ENCODE measurements around the gene ATP2B3.
A peak's percentile ranks its signal among the peaks of the same experiment; 100 is the strongest.

ATP2B3 gene

DNA sequence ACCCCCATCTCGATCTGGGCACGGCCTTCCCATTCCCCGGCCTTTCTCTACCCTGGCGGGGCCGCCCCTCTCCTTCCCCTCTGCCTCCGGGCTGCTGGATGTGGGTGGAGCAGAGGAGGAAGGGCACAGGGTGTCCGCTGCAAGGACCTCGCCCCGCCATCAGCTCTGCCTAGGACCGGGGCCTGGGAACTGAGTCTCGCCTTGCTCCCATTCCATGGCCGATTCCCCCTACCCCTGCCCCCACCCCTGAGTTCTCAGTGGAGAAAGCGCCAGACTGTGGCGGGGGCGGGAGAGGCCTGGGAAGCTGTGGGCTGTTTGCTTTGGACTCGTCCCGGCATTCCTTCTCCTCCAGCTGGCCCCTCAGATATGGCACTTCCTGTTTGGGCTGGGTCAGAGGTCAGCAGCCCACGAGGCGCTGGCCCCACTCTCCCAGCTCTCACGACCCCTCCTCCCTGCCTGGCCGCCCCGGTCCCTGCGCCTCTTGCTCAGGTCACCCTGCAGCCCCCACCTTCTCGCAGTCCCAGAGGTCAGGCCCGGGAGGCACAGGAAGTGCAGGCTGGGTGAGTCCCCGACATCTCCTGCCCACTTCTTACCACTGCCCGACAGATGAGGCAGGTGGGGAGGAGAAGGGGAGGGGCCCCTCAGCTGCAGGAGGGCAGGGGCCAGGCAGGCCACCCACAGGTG, 29.1 kb upstream of the ATP2B3 start:
- Histone ChIP-seq H3K27me3 (no peaks in the 10 kb centered on the region), H3K4me1 (peaks cover 8 to 96% (median 71%) of the 10 kb centered on the region in 4 donors), H3K36me3 (no peaks in the 10 kb centered on the region), H3K27ac (peak overlapping the region; percentile 80 to 88), H3K9me3 (no peaks in the 10 kb centered on the region), H3K4me3 (peak overlapping the region; percentile 18 to 22)
- intact Hi-C loops (cut with DNase I; ENCODE audit: low total_unique reads), result no loop called here
- TF ChIP-seq, protein P1, sequence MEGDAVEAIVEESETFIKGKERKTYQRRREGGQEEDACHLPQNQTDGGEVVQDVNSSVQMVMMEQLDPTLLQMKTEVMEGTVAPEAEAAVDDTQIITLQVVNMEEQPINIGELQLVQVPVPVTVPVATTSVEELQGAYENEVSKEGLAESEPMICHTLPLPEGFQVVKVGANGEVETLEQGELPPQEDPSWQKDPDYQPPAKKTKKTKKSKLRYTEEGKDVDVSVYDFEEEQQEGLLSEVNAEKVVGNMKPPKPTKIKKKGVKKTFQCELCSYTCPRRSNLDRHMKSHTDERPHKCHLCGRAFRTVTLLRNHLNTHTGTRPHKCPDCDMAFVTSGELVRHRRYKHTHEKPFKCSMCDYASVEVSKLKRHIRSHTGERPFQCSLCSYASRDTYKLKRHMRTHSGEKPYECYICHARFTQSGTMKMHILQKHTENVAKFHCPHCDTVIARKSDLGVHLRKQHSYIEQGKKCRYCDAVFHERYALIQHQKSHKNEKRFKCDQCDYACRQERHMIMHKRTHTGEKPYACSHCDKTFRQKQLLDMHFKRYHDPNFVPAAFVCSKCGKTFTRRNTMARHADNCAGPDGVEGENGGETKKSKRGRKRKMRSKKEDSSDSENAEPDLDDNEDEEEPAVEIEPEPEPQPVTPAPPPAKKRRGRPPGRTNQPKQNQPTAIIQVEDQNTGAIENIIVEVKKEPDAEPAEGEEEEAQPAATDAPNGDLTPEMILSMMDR (IDR thresholded peaks at IDR 0.05), result no peak
- peak; percentile 27 to 89 for DNase-seq

DNA sequence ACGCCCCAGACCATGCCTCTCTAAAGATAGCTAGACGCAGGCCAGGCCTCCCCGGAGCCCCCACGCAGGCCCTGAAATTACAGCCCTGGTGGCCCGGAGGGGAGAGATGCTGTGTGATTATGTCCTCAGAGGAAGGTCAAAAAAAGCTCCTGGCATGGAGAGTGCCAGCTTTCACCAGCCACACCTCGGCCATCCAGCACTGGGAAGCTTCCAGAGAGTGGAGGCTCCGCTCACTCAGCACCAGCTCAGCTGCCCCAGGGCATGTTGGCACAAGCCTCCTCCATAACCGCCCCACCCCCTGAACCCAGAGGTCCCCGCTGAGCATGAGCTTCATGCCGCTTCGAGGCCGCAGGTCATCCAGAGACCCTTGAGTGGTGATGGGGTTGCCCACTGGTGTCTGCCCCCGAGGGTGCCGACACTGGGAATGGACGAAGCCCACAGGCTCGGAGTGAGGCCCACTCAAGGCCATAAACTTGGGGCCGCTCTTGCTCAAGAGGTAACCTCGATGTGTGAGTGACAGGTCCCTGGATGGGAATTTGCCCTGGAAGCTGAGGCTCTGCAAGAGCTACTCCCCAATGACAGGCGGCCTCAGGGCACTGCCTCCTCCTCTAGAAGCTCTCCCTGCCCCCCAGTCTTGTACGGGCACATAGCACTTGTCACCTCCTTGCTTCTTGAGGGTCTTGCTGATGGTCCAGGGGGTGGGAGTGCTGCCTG, 27.1 kb upstream of the ATP2B3 start:
- peak overlapping the region; percentile 80 to 88 for H3K27ac ChIP-seq
- H3K9me3 ChIP-seq, result no peaks in the 10 kb centered on the region
- no peak for DNase-seq
- H3K36me3 ChIP-seq, result no peaks in the 10 kb centered on the region
- H3K4me1 ChIP-seq, result peaks cover 8 to 86% (median 61%) of the 10 kb centered on the region in 4 donors
- TF ChIP-seq, protein P1 (IDR thresholded peaks at IDR 0.05), result no peak
- no peak overlapping the region for H3K4me3 ChIP-seq
- no peaks in the 10 kb centered on the region for H3K27me3 ChIP-seq
- intact Hi-C loops (cut with DNase I; ENCODE audit: low total_unique reads), result no loop called here

DNA sequence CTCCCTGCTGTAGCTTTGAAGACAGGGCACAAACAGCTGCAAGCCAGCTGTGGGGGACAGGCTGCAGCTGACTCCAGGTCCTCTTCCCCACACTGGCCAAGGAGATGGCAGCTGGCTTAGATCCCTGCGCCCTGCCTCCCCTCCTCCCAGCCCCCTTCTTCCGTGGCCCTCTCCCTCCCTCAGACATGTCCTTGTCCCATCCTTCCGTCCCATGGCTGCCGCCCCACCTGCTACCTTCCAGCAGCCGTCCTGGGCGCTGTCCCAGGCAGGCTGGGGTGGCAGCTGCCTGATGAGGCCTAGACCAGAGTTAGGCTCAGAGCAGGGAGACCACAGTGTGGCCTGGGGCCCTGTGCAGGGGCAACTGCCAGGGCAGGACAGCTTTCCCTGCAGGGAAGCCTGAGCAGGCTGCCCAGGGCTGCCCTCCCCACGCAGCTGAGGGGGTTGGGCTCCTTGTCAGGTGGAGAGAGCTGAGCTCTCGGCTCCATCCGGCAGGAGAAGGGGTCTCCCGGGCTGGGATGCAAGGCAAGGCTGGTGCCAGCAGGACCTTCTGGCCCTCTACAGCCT, 26.0 kb upstream of the ATP2B3 start:
- H3K36me3 ChIP-seq, result no peaks in the 10 kb centered on the region
- H3K9me3 ChIP-seq, result no peaks in the 10 kb centered on the region
- DNase-seq, result no peak
- intact Hi-C loops (cut with DNase I; ENCODE audit: low total_unique reads), result no loop called here
- no peak overlapping the region for H3K4me3 ChIP-seq
- TF ChIP-seq, protein P1 (IDR thresholded peaks at IDR 0.05), result no peak
- H3K4me1 ChIP-seq, result peaks cover 8 to 76% (median 51%) of the 10 kb centered on the region in 4 donors
- no peaks in the 10 kb centered on the region for H3K27me3 ChIP-seq
- H3K27ac ChIP-seq, result peak overlapping the region; percentile 47 to 88

DNA sequence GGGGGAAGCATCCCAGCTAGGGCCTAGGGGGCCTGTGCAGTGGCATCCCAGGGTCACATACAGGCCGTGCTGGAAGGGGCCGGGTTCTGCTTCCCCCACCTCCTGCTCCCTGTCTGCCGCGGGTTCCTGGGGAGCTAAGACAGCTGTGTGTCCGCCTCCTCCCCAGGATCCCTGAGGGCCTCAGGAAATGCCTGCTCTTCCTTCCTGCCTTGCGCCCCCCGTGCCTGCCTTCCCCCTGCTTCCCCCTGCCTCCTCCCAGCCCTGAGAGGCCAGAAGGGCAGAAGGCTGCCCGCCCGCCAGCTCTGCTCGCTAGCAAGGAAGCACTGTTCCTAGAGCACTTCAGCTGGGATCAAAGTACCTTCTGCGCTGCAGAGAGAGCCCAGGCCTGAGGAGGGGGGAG, 25.5 kb upstream of the ATP2B3 start:
- Histone ChIP-seq H3K27ac (peak overlapping the region; percentile 47 to 88), H3K4me3 (no peak overlapping the region), H3K27me3 (no peaks in the 10 kb centered on the region), H3K4me1 (peaks cover 8 to 71% (median 49%) of the 10 kb centered on the region in 4 donors), H3K36me3 (no peaks in the 10 kb centered on the region), H3K9me3 (no peaks in the 10 kb centered on the region)
- DNase-seq, result no peak
- TF ChIP-seq, protein P1 (IDR thresholded peaks at IDR 0.05), result no peak
- intact Hi-C loops (cut with DNase I; ENCODE audit: low total_unique reads), result no loop called here

DNA sequence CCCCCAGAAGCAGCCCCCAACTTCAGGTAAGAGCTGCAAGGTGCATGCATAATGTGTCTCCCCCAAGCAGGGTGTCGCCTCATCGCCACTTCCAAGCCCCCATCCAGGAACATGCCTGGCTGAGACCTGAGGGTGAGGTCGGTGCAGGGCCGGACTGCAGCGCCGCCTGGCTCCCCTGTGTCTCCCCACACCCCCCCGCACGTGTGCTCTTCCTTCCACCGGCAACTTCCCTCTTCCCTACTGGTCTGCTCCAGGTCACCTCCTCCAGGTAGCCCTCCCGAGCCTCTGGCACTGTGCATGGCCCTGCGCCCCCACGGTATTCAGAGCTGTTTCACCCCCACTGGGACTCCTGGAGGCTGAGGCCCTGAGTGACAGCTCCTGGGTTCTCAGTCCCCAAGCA, 24.9 kb upstream of the ATP2B3 start:
- H3K27ac ChIP-seq, result peak overlapping the region in 1 of 2 donors; percentile 93
- intact Hi-C loops (cut with DNase I; ENCODE audit: low total_unique reads), result no loop called here
- no peaks in the 10 kb centered on the region for H3K36me3 ChIP-seq
- H3K27me3 ChIP-seq, result no peaks in the 10 kb centered on the region
- peaks cover 8 to 64% (median 44%) of the 10 kb centered on the region in 4 donors for H3K4me1 ChIP-seq
- TF ChIP-seq, protein P1 (IDR thresholded peaks at IDR 0.05), result no peak
- no peaks in the 10 kb centered on the region for H3K9me3 ChIP-seq
- no peak for DNase-seq
- H3K4me3 ChIP-seq, result no peak overlapping the region

Measured in tibial artery (tissue), 4 donors.